ENCODE data around the gene LPCAT2.

The LPCAT2 gene

GRCh38 chr16:55482056-55482455, 26.8 kb upstream of the LPCAT2 start:
- no peak for DNase-seq

GRCh38 chr16:55487048-55487803, 21.6 kb upstream of the LPCAT2 start:
- no peak for DNase-seq

- no peak for DNase-seq
Measured at GRCh38 chr16:55488306-55488705, 20.6 kb upstream of the LPCAT2 start.

GRCh38 chr16:55489119-55489955, 19.5 kb upstream of the LPCAT2 start:
- no peak for DNase-seq

- no peak for DNase-seq
Measured at GRCh38 chr16:55489956-55490265, 19.0 kb upstream of the LPCAT2 start.

- no peak for DNase-seq
Measured at GRCh38 chr16:55490301-55490700, 18.6 kb upstream of the LPCAT2 start.

GRCh38 chr16:55491691-55492090, 17.2 kb upstream of the LPCAT2 start:
- DNase-seq, result no peak

- DNase-seq, result no peak
Measured at GRCh38 chr16:55492756-55493380, 16.0 kb upstream of the LPCAT2 start.

- DNase-seq, result no peak
Measured at GRCh38 chr16:55494994-55495421, 13.9 kb upstream of the LPCAT2 start.

GRCh38 chr16:55495616-55496289, 13.1 kb upstream of the LPCAT2 start:
- no peak for DNase-seq

GRCh38 chr16:55496509-55497145, 12.2 kb upstream of the LPCAT2 start:
- DNase-seq, result no peak

- DNase-seq, result no peak
Measured at GRCh38 chr16:55497558-55497957, 11.3 kb upstream of the LPCAT2 start.

- no peak for DNase-seq
Measured at GRCh38 chr16:55498101-55498500, 10.8 kb upstream of the LPCAT2 start.

GRCh38 chr16:55499281-55499680, 9.6 kb upstream of the LPCAT2 start:
- DNase-seq, result no peak

- DNase-seq, result no peak
Measured at GRCh38 chr16:55499951-55500529, 8.8 kb upstream of the LPCAT2 start.

GRCh38 chr16:55500530-55501011, 8.3 kb upstream of the LPCAT2 start:
- DNase-seq, result no peak

- no peak for DNase-seq
Measured at GRCh38 chr16:55501549-55502322, 7.1 kb upstream of the LPCAT2 start.

GRCh38 chr16:55502801-55503366, 6.0 kb upstream of the LPCAT2 start:
- no peak for DNase-seq

GRCh38 chr16:55503726-55504550, 4.9 kb upstream of the LPCAT2 start:
- no peak for DNase-seq
